AG09319 (cell line): ENCODE measurements around the gene SOCS6.

Experiments
- DNase-seq: peaks from one replicate; pipeline ENCODE4 v3.0.0-alpha.2; 2010; ENCODE audit warnings: low read depth; ENCODE audit errors: extremely low read depth
- CTCF ChIP-seq: IDR thresholded peaks from 2 replicates; pipeline ENCODE4 v1.5.1; 2011; ENCODE audit warnings: low read depth, mild to moderate bottlenecking, inconsistent platforms, low read length, moderate library complexity

The SOCS6 gene

DNA sequence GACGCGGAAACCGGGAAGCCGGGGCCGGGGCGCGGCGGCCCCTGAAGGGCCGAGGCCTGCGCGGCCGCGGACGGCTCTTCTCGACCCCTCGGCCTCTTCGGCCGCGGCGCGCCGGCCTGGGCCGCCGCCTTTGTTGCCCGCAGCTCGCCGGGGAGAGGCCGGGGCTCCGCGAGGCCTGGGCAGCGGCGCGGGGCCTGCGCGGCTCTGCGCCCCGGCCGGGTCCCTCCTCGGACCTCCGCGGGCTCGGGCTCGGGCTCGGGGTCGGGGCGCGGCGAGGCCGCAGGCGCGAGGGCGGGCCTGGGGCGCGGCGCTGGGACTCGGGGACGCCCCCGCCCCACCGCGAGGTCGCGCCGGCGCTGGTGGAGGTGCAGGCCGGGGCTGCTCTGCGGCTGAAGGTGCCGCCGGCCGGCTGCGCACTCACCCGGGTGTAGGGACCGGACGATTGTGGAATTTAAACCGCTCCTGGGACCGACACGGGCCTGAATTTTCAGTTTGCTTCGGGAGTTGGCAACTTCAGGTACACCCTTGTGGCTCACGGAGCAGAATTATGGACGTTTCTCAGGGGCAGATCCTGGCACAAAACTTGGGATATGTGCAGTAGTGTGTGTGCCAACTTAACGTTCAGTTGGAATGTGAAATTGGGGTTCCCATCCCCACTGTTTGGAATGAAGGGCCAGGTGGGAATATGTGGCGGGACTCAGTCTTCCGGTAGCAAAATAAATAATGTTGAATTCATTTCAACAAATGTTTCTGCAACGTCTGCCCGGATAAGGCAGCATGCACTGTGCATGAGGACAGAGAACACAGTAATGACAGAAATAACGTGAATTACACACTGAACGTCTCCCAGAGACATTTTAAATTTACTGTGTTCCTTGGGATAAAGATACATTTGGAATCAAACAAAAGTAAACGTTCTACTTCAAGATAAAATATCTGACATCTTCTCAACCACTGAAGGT, 787 bp downstream of the SOCS6 start:
- TF ChIP-seq CTCF, result no peak
- no peak for DNase-seq

DNA sequence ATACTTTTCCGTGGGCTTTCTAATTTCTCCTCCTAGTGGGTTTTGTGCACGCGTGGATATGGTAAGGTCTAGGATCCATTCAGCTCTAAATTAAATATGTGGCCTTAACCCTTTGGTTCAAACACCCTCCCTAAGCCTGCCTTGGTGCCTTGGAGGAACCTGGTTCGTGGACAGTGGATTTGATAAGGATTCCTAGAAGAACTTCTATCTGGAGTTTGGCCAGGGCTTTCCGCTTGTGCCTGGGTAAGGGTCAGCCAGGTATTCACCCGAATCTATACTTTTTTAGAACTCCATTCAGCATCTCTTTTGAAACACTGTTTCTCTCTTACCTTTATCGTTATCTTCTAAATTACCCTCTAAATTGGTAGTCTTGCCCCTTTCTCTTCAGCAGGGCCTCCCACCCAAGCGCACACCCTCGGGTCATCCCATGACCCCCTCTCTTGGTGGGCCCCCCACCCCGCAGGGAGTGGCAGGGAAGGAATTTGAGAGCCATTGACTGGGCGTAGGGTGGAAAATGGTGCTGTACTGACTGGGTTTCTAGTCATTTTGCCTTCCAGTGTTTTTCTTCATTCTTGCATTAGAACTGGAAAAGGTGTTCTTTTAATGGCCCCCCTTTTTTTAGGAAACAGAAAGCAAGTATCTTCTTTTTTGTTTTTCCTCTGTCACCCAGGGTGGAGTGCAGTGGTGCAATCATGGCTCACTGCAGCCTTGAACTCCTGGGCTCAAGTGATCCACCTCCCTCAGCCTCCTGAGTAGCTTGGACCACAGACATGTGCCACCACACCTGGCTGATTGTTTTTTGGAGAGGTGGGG, 1.8 kb downstream of the SOCS6 start:
- no peak for TF ChIP-seq CTCF
- no peak for DNase-seq

GRCh38 chr18:70291295-70291574, 2.4 kb downstream of the SOCS6 start:
- no peak for TF ChIP-seq CTCF
- no peak for DNase-seq

DNA sequence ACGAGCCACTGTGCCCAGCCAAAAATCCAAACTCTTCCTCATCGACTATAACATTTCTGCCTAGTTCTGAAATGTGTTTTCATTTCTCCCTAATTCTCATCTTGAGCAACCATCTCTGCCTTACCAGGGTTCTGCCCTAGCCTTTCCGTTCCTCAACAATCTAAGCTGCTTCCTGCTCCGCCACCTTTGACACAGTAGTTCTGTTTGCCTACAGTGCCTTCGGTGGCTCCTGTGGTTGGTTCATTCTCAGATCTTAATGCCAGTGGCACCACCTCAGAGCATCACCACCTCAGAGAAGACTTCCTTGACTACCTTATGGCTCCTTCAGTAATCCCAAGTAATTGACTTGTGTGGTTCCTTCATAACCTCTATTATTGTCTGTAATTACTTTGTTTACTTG, 3.8 kb downstream of the SOCS6 start:
- no peak for TF ChIP-seq CTCF
- no peak for DNase-seq

- TF ChIP-seq CTCF, result no peak
- no peak for DNase-seq
Measured at GRCh38 chr18:70293166-70293565, 4.3 kb downstream of the SOCS6 start.

DNA sequence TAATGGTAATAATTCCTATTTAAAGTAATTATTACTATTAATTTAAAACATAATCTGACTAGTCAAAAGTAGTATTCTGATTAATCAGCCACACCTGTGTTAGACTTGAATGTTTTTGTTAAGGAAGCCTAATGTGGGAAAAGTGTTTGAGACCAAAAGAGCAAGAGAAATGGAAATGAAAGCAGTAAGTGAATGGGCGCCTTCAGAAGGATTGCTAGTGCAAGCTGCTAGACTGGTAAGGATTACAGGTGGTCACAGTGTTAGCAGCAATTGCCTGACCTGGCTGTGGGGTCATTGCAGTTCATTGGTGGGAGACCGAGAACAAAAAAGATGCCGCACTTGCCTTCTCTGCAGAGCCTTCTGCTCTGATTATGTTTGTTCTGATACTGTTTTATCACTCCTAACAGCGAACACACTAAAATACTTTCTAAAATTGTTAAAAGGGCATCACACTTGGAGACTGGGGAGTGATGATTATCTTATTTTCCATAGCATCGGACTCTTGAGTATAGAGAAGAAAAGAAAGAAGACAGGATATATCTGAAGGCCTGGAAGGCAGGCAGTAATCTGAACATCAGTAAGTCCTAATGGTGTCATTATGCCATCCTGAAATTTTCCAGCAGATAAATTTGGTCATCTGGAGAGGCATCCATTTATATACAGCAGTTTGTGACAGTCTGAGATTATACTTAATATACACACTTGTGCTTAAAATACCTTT, 5.8 kb downstream of the SOCS6 start:
- no peak for TF ChIP-seq CTCF
- DNase-seq, result no peak
